Activated T-cell treated with anti-CD3 and anti-CD28 coated beads for 24 hours (primary cell): ENCODE data around the gene GPC5.

Experiments used
- DNase-seq: peaks from one replicate; pipeline ENCODE4 v3.0.0-alpha.2; 2020; ENCODE audit warnings: low read depth

Gene GPC5

DNA sequence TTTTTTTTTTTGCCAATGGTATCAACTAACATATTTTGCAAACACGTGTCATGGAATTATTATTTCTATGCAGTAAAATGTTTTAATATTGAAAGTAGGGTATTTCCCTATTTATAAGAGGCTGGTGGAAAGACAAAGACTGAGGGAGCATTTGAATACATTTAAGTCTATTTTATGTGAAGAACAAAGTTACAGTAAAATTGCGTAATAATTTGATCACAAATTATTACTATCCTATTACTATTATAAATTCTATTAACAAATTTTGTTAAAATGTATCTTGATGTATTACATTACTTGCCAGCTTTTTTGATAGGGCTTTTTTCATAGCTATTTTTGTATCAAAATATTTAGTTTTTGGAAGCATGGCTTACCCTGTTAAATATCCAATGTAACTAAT is 58.4 kb downstream of the GPC5 start:
- no peak for DNase-seq

DNA sequence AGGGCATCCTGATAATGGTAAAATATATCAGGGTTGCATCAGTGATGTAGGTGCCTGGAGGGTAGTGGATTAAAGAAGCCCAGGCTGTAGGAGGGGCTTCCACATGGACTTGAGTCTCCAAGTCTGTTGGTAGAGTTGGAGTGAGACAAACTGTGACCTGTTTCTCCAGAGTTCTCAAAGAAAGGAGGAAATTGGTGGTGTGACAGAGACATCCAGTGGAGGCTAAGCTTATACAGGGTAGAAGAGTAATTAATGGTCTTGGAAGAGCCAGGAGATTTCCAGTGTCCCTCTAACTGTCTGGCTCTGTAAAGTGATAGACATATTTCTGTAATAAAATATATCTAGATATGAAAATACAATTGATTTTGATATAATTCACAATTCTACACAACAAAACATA is 61.1 kb downstream of the GPC5 start:
- DNase-seq, result no peak

DNA sequence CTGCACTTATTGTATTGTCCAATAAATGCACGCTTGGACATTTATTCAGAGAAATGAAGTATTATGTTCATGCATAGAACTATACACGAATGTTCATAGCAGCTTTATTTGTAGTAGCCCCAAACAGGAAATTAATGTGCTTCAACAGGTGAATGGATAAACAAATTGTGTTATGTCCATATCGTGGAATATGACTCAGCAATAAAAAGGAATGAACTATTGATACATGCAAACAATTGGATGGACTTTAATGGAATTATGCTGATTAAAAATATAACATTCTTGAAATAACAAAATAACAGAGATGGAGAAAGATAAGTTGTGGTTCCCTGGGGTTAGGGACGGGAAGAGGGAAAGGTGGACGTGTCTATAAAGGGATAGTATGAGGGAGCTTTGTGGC is 65.9 kb downstream of the GPC5 start:
- DNase-seq, result no peak

DNA sequence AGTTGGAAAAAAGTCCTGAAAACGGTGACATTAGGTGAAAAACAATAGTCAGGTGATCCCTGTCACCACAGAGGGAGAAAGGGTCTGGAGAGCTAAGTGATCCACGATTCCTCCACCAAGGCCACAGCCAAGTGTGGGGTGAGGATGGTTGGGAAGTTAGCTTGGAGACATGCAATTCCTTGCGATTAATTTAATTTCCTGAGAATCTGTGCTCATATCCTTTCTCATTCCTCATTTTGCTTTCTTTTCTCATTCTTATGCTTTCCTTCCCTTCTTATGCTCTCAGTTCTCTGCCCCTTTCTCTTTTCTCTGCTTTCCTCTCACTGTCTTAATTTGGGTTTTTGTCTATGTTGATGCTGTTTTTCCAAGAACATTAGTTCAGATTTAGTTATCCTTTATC is 68.8 kb downstream of the GPC5 start:
- DNase-seq, result no peak

DNA sequence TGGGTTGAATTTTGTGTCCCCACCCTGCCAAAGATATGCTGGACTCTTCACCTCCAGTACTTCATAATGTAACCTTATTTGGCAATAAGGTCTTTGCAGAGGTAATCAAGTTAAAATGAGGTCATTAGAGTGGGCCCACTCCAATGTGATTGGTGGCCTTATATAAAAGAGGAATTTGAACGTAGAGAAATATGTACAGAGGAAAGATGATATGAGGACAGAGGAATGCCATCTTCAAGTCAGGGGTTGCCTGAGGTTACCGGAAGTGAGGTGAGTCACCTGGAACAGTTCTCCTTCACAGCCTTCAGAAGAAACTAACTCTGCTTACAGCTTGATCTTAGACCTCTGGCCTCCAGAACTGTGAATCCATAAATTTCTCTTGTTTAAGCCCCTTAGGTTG is 69.9 kb downstream of the GPC5 start:
- no peak for DNase-seq

DNA sequence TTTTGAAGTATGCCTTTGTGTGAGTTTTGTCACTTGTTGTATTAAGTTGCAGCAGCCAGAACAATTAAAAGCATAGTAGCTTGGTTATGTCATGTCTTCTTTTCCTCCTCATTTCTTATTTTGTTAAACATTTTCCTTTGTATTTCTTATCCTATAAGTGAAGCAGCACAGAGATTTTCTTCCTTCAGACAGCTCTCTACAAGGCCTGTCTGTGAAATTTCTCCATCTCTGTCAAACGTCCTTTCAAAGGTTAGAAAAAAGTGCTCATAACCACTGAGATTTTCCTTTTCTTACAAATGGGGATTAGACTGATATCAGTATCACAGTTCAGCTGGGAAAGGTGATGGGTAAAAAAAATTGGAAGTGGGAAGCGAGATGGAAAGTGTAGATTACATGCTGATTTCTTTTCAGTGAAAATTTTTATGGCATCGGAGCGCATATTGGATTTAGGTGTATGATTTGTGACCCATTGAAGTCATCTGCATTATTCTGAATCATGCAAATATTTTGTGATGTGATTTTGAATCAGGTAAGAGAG is 71.7 kb downstream of the GPC5 start:
- no peak for DNase-seq

DNA sequence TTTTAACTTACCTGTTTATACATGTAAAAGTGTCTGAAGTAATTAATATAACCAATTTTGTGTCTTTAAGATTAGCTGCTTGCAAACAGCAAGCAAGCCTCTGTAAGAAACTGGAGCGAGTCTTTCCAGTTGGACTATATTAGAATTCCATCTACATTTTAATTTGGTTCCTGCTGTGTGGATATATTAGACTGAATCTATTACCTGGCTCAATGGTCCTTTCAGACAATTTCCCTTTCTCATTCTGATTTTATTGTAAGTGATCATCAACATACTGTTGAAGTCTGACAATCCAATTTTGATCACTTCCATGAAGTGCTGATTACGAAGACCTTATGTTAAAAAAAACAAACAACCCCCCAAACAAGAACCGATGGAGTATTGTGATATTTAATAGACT is 72.3 kb downstream of the GPC5 start:
- no peak for DNase-seq

DNA sequence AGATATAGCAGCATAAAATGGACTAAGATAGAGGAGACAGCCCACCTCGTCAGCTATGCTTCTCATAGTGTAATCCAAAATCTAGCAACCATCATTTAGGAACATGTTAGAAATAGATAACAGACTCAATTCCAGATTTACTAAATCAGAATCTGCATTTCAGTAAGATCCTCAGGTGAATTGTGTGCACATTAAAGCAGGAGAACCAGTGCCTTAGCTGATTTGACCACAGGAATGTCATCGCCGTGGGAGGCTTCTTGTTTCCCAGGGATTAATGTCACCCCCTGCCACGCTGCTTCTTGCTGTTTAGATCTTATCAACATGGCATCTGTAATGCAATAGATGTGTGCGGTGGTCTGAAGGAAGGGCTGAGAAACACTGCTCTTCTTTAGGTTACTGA is 84.0 kb downstream of the GPC5 start:
- no peak for DNase-seq

DNA sequence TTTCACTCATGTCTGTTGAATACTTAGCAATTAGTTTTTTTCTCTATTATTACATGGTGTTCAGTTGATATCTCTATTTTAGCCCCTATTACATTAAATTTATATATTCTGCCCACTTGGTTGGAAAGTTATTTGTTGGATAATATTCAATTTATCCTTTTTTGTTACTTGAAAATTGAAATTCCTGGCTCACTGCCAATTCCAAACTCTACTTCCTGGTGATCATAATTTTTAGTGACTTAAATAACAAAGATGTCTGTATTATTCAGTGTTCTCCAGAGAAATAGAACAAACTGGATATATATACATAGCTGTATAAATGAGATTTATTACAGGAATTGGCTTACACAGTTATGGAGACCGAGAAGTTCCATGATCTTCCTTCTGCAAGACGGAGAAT is 93.6 kb downstream of the GPC5 start:
- DNase-seq, result no peak

DNA sequence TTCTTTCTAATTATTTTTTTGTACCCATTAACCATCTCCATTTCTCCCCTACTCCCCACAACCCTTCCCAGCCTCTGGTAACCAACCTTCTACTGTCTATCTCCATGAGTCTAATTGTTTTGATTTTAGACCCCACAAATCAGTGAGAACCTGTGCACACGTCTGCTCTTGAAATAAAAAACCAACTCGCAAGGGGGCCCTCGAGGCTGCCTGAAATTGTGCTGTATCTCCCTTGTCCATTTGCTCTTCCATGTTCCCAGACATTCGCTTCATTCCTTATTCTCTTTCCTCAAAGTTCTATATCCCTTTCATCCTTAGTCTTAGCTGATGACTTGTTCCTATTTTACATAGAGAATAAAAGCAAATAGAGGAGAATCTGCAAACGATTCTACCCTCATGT is 95.0 kb downstream of the GPC5 start:
- DNase-seq, result no peak

DNA sequence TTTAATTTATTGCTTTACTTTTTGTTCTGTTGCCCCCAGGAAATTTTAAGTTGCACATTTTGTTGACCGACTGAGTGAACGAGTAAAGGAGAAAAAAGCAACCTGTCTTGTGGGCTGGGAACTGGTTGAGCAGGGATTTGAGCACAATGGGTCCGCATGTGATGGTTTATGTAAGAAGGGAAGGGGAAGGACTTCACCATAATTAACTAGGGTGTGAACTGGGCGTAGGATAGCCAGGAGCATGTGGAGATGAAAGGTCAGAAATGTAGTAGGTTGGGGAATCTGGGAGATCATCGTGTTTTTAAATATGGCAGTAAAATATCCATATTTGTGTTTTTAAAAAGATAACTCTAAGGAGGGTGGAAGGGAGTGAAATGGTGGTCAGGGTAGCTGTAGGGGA is 99.9 kb downstream of the GPC5 start:
- no peak for DNase-seq

DNA sequence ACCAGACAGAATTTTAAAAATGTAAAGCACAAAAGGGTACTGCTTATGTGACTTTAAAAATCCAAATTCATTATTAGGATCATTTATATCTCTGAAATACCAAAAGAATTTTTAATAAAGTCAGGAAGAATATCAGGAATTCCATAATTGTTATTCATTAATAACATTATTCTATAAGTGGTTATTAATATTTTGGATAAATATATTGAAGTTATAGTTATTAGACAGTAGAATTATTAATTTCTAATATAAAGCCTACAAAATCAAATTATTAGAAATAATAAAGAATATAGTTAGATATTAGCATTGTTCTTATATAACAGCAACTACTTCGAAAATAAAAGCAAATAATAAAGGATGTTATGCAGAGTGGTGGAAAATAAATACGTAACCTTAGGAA is 105.8 kb downstream of the GPC5 start:
- no peak for DNase-seq

DNA sequence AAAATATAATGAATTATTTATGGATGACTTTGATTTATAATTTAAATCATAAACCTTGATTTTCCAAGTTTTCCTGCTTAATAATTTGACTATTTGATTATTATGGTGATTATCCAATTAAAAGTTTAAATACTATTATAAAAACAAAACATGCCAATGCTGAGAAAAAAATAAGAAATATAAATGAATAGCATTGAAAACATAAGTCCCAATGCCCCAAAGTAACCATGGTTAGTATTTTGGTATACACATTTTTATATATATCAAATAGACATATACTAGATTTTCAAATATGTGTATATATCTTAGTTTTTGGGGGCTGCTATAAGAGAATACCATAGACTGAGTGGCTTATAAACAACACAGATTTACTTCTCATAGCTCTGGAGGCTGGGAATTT is 108.3 kb downstream of the GPC5 start:
- no peak for DNase-seq

DNA sequence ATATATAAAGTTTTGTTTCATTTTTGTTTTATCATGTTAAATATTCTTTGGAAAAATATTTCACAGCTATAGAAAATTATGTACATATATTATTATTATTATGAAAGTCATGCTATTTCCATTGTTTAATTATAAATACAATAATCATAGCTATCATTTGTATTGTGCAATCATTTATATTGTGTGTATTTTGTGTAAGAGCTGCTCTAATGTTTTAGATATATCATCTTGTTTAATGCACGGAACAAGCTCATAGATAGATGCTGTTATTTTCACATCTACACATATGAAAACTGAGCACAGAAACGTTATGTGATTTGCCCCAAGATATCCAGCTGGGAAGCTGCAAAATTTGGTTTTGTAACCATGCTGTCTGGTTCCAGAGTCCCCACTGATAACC is 111.6 kb downstream of the GPC5 start:
- no peak for DNase-seq

DNA sequence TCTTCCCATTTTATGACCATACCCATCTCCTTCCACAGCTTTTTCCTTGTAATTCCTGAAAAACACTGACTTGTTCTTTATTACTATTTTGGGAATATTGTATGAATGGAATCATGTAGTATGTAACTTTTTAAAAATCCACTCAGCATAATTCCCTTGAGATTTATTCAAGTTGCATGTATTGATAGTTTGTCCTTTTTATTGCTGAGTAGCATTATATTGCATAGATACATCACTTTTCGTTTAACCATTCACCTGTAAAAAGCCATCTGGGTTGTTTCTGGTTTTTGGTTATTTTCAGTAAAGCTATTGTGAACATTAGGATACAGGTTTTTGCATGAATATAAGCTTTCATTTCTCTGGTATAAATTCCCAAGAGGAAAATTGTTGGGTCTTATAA is 115.4 kb downstream of the GPC5 start:
- DNase-seq, result no peak

DNA sequence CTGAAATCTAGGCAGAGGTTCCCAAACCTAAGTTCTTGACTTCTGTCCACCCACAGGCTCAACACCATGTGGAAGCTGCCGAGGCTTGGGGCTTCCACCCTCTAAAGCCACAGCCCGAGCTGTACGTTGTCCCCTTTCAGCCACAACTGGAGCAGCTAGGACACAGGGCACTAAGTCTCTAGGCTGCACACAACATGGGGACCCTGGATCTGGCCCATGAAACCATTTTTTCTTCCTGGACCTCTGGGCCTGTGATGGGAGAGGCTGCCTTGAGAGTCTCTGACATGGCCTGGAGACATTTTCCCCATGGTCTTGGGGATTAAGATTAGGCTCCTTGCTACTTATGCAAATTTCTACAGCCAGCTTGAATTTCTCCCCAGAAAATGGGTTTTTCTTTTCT is 118.4 kb downstream of the GPC5 start:
- DNase-seq, result no peak

DNA sequence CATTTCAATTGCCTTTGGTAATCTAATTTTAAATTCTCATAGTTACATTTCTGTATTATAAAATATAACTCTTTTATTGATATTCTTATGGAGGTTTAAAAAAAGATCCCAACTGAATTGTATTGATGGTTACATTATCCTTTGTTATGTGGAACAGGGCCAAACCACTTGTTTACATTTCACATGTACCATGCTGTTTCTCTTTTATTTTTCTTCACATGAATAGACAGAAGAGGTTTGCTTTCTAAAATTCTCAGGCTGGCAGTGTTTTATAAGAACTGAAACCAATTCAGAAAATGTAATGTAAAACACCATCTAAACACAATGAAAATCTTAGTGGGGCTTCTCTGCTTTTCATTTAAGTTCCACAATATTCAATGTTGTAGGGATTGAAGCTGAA is 122.5 kb downstream of the GPC5 start:
- DNase-seq, result no peak

DNA sequence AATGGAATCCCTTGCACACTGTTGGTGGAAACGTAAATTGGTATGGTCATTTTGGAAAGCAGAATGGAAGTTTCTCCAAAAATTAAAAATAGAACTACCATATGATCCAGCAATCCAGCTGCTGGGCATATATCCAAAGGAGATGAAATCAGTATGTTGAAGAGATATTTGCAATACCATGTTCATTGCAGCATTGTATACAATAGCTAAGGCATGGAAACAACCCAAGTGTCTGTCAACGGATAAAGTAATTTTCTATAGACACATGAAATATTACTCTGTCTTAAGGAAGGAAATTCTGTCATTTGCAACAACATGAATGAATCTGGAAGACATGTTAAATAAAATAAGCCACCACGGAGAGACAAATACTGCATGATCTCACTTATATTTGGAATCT is 124.7 kb downstream of the GPC5 start:
- DNase-seq, result no peak

DNA sequence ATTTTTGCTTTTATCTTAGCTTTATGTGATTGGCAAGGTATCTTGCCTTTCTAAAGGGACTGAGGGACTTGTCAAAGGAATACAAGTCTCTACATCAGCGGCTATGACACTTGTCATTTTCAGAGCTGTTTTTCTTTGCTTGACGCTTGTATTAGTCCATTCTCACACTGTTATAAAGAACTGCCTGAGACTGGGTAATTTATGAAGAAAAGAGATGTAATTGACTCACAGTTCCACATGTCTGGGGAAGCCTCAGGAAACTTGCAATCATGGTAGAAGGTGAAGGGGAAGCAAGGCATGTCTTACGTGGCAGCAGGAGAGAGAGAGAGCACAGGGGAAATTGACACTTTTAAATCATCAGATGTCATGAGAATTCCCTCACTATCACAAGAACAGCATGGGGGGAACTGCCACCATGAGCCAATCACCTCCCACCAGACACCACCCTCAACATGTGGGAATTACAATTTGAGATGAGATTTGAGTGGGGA is 128.2 kb downstream of the GPC5 start:
- no peak for DNase-seq

DNA sequence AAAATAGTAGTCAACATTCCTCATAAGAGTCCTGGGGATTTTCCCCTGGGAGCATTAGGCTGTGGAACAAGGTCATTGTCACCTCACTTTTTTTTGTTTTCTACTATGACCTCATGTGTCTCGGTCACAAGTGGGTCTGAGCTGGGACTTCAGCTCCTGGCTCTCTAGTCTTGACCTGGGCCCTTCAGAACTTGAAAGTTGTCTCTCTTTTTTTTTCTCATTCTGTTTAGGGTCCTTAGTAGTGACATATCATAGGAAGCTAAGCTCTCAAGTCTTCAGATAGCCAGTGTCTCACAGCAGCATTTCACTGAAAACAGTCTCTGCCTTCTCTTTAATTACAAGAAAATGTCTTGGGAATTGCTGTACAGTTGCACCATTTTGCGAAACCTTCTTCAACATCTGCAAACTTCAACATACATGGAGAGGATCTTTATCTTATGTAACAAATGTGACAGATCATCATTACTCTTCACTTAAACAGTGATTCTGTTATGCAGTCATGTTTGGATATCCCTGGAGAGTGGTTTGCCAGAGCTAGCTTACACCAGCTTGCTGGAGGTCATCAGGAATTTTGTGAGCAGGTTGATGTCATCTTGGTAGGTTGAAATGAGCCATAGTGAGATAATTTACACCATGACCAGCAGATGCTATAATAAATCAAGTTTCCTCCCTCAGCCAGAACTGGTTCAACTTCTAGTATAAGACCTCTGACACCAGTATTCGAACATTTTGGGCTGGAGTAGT is 131.5 kb downstream of the GPC5 start:
- DNase-seq, result no peak

DNA sequence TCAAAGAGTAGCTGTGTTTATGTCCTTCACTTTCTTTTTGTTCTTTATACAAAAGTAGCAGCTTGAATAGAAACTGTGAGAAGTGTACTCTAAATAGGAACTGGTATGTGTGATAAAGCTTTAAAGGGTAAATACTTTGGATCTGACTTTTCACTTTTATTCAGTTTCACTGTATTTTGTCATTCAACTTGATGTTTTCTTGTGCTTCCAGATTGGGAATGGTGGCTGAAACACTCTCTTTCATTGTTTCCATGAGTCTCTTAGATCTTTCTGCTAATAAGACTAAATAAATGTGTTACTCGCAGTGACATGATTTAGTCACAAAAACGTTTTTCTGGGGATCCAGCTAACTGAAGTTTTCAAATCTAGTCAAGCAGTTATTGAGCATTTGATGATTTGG is 133.2 kb downstream of the GPC5 start:
- no peak for DNase-seq

DNA sequence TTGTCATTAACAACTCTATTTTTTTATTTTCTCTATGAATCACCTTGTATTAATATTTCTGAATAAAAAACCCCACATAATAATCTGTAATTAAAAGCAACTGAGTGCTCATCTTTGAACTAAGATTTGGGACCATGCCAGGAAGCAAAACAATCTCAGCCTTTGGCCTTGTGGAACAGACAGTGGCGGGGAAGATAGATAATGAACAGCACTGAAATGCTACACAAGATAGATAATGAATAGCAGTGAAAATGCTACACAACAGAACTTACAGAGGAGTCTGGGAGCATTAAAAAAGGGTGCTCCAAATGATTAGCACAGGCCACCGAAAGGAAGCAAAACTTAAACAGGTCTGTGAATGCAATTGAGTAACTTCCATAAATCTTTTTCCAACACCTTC is 134.9 kb downstream of the GPC5 start:
- no peak for DNase-seq

DNA sequence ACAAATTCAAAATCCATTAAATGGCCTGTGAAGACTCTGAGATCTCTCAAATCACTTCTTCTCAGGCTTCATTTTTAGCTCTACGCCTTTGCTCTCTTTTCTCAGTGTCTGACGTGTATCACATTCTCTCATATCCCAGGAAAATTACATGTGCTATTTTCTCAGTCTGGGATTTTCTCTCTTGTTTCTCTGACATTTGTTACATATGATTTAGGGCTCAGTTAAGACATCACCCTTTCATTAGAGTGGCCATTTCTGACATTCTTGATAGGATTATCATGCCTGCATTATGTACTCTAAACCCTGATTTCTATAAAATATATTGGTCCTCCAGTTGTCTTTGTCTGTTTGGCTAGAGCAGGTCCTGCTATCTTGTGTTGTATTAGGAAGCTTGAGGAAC is 136.6 kb downstream of the GPC5 start:
- no peak for DNase-seq

DNA sequence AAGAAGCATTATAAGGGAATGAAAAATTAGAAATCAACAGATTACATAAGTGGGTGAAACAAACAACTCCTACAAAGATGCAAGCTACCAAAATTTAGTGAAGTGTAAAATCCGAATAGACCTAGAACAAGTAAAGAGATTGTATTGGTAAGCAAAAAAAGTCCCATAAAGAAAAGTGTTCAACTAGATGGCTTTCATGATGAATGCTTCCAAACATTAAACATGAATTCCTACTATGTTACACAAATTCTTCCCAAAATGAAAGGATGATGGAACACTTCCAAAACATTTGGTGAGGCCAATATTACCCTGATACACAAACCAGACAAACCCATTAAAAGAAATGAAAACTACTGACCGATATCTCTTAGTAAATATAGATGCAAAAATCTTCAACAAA is 139.0 kb downstream of the GPC5 start:
- no peak for DNase-seq
